Hippocampal formation (tissue), 2 donors: ENCODE measurements around the gene ST3GAL6.

ENCODE experiments used
- DNase-seq, 2 donors: peaks; one replicate each; lab custom pipeline; 2025; lab: John Stamatoyannopoulos, UW

ST3GAL6 gene

DNA sequence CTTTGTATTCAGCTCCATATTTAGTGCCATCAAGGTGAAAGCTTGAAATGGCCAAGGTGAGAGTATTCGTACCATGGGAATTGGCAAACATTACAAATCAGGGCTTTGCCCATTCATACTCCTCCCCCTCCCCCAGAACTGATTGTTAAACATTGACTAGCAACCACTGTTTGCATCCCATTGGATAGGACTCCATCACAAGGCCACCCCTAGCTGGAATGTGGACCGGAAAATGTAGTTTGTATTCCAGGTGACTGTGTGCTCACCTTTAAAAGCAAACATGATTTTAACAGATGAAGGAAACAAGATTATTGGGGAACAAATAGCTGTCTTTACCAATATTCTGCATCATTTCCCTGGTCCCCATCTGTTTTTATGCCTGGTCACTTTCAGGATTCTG lies 14.1 kb downstream of the ST3GAL6 start:
- no peak for DNase-seq

DNA sequence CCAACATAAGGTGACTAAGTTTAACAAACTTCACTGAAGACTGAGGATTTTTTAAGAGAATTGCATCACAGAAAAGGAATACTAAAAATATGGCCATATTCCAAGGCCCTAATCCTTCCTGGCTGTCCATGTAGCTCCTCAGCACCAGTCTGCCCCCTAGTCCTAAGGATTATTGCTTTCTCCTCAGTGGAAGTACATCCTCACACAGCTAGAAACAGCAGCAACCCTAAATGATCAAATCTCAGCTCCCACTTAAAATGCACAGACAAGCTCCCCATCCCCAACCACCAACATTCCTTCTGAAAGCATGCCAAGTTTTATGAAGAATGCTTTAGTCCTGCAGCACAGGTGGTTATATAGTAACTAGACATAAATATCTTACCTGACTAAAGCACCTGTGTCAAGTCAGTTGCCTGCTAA lies 14.7 kb downstream of the ST3GAL6 start:
- no peak for DNase-seq

DNA sequence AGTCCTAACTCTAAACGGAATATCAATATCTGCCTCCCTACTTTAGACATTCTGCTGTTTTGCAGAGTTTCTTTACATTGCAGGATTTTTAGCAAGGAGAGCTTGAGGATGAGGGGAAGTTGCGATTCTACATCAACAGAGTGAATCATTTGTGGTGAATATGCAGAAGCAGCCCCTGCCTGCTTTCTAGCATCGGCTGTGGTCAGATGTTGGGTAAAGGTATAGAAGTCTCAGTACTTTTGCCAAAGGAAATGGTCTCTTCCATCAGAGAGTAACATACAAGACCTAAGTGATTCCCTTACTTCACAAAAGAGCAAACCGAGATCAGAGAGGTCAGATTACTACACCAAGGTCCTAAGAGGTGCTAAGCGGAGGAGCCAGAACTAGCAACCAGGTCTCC lies 15.2 kb downstream of the ST3GAL6 start:
- no peak for DNase-seq

DNA sequence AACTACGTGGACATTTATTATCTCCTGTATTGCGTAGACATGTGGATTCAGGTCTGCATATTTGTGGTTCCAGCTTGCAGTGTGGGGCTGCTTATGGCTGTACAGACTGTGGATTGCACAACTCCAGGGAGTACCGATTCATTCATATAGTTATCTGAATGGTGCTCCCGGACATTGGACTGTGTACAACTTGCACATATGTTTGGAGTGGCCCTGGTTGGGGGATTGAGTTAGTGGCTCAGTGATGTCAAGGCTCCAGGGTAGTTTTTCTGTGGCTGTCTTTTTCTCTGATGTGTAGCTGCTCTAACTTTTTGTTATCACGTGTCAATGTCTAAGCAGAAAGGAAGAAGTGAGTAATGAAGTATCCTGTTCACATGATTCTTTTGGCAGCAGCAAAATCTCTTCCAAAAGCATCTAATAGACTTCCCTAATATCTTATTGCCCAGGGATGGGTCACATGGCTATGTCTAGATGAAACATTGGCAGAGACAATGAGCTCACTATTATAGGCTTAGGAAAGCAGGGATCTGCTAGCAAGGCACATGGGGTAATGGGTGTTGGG lies 15.8 kb downstream of the ST3GAL6 start:
- no peak for DNase-seq

DNA sequence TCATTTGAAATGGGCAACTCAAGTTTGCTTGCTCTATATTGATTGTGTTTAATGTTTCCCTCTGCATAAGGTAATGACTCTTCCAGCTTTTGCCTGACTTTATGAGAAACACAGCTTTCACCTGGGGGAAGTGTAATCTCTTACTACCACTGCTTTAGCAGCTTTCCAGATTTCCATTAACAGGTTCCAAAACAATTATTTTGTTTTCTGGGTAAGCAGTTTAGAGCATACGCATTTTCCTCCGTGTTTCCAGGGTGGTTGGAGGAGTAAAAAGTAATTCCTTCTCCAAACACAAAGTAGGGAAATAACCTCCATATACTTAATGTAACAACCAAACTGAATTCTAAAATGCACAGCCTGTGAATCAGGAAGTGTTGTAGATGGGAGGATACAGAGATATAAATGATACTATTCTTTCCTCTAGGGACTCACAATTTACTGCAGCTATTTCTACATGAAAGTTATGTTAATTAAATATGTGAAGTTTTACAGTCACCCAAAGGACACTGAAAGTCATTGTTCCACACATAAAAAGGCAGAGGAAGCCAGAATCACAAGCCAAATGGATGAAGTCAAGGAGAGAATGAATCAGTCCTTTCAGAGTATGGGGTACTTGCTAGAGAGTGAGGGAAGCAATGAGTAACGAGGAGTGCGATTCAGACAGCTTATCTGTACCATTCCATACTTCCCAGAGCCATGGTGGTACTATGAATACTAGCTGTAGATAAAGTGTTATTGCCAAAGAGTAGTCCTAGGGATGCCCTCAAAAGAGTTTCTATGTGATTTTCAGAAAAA lies 16.6 kb downstream of the ST3GAL6 start:
- DNase-seq, result peak in 1 of 2 donors; percentile 88

DNA sequence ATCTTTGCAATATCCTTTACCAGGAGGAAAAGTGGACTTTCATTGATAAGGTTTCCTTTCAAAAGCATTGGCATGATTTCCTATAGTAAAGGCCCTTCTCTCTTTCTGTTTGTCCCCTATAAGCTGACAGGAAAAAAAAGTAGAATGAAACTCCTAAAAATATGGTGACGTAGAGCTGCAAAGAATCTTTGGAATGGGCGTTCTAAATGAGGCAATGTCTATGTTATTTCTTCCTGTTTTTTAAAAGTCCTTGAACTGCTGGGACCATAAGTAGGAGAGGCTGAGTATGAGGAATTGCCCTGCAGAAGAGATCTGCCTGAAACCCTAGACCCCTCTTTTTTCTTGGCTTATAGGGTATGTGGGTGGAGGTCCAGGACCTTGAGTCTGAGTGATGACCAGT lies 17.2 kb downstream of the ST3GAL6 start:
- DNase-seq, result no peak

DNA sequence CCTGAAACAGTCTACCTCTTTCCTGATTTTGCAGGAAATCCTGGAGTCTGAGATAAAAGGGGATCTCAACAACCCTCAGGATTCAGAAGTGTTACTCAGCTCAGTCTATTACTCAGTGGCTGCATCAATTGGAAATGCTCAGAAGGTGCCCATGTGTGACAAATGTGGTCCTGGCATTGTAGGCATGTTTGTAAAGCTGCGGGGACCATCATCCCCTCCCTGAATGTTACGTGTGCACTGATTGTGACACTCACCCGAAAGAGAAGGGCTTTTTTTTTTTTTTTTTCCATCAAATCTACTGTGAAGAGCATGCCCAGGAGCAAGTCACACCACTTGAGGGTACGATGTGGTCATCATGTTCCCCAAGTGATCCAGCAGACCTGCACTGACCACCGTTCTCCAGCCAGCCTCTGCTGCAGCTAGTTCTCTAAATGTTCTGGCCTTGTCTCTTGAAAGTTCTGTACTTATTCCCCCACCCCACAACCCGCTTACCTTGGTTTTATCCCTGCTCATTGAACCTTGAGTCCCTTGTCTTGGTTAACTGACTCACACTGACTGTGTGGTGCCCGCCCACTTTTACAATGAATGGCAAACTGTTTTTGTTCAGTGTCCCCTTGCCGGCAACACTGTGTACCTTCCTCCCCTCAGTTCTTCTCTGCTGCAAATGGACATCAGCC lies 19.8 kb downstream of the ST3GAL6 start:
- DNase-seq, result no peak

DNA sequence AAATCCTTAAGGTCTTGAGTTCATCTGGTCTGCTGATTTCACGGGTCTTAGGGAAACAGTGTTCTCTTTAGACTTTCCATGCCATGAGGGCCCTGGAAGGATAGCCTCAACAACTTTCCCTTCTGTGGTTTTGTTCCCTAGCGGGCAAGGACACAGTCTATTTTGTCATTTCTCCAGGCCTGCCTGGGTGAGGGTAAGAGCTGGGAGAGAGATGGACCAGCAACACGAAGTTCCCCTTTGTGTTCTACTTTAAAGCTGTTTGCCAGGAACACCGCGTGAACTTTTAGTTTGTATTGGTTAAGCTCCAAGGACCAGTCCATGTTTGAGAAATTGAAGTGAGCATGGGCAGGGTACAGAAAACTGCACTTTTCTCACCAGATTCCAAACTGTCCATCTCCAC lies 20.9 kb downstream of the ST3GAL6 start:
- DNase-seq, result no peak

DNA sequence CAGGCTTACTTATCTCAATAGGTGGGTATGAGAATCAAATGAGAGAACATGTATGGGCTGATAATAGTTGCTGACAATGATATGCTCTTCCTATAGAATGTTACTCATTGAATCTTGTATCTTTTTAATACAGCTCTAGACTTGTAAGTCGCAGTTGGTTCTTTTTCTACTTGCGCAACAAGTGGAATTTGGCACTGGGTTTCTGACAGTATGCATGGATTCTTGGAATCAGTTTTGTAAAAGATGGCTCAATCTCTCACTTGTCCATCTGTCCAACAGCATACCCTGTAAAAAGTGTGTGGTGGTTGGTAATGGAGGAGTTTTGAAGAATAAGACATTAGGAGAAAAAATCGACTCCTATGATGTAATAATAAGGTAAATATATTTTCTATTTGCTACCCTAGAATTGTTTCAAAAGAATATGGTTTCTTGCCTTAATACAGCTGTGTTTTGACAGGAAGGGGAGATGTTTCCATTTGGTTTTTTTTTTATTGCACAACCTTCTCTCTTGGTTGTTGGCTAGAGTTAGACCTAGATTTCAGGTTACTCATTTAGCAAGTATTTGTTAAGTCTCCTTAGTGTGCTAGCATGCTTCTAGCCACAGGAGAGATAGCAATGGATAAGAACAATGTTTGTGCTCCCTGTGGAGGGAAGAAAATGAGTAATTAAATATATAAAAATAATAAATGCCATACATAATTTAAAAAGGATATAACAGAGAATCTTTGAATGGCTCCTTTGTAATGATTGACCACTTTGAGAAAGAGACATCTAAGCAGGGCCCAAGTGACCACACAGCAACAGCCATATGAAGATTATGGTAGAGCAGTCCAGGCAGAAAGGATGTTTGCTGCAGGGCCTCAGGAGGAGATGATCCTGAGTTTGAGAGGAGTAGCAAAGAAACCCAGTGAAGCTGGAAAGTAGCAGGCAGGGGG lies 21.8 kb downstream of the ST3GAL6 start:
- no peak for DNase-seq

DNA sequence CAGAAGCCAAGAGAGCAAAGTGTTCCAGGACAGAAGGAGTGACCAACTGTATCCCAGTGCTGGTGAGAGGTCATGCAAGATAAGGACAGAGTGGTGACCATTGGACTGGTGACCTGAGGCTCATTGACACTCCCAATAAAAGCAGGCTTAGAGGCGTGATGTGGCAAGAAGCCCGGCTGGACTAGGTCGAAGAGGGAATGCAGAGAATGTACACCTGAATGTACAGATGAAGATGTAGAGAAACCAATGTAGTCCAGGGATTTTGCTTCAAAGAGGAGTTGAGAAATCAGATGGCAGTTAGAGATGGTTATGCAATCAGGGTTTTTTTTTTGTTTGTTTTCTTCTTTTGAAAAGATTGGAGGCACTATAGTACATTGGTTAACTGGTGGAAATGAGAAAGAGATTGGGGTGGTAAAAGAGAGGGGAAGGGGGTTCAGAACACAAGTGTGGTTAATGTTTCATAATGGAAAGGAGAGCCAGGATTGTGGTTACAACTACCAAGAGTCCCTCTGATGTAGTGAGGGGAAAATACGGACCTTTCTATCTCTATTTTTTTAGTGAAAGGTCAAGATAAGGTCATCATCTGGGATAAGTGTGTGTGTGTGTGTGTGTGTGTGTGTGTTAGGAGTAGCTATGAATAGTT lies 23.3 kb downstream of the ST3GAL6 start:
- DNase-seq, result no peak

DNA sequence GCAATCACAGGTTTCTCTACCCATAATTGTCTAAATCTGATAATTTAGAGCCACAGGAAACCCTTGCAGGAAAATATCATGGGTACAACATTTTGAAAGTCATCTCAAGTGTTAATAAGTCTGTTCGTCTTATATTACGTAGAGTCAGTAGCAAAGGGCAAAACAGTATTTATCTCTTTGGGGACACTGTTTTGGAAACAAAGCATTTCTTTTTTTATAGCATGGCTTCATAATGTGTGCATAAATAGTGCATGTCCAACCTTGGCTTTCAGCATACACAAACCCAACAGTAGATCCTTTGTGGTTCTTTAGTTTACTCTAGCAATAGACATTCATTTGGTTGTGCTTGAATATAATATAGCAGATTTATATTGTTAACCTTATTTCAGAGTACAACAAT lies 24.0 kb downstream of the ST3GAL6 start:
- DNase-seq, result no peak

DNA sequence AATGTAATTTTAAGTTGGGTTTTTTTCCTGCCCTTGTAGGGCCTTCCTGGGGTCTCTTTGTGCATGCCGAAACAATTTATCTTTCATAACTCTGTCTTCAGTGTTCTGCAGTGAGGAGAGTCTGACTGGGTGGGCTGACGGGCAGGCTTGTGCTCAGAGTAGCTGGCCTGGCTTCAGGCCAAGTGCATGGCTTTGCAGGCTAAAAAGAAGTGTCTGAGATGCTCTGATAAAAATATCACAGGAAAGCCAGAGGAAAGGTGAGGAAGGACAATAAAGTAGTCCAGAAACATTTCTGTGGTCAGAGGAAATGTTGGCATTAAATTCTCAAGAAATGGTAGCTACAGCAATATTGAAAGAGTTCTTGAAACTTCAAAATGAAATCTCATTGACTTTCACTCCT lies 25.5 kb downstream of the ST3GAL6 start:
- DNase-seq, result no peak

DNA sequence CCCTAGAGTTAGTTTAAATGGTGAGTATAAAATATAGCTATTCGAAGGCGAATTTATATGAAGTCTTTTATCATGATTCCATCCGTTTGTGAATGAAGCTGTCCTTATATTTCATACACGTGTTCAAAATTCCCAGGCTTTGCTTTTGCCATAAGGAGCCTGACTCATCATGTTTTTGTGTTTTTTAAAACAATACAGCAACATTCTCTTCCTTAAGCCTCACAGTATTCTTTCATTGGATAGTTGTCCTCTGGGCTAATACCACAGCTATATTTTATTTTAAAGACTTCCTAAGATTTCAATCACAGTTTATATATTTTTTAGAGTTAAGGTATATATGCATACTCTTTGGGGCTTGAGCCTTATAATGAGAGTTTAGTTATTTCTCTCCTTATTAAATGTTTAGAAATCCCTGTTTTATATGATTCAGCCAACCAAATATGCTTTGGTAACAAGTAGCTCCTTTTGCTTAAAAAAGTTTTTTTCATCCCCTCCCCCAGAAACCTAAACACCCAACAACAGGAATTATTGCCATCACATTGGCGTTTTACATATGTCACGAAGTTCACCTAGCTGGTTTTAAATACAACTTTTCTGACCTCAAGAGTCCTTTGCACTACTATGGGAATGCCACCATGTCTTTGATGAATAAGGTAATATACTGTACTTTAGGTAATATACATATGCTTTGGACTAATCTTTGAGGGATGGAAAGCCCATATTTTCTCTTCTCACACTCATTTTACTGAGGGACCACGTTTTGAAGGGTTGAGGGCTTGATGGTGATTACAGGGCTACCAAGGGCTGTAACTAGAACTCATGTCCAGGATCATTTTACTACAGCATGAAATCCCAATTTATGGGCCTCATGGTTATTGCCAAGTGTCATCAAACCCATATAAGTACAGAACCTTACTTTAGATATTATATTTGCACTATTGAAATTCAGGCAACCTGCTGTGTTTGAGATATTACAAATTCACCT lies 28.5 kb downstream of the ST3GAL6 start:
- no peak for DNase-seq

DNA sequence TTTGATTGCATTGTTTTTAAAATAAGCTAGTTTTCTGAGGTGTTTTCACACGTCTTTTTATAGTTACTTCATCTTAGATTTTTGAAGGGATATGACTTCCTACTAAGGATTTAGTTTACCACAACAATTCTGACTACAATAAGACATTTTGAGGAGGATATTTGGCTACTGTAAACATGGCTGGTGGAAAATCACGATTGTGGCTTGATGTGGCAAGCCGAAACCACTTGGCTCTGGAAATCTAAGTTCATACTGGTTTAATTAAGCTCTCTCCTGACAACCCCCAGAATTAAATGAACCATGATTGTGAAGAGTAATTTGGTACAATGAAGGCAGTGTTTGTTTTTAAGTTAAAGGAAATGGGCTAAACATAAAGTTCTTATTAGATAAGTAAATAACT lies 30.8 kb downstream of the ST3GAL6 start:
- no peak for DNase-seq

DNA sequence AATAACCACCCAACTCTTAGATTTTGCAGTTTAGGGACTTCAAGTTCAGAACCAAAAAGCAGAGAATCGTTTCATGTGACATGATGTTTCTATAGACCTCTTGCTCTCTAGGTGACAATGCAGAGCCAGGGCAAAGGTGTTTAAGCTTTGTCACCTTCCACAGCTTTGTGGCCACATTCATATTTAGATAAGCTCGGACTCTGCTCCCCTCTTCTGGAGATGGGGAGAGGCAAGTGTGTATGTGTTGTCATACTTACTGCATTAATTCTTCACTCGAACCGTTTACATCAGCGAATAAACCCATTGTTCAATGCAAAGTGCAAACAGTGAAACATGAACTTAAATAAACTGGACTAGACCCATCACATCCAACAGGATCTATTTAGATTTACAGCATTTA lies 33.2 kb downstream of the ST3GAL6 start:
- no peak for DNase-seq

DNA sequence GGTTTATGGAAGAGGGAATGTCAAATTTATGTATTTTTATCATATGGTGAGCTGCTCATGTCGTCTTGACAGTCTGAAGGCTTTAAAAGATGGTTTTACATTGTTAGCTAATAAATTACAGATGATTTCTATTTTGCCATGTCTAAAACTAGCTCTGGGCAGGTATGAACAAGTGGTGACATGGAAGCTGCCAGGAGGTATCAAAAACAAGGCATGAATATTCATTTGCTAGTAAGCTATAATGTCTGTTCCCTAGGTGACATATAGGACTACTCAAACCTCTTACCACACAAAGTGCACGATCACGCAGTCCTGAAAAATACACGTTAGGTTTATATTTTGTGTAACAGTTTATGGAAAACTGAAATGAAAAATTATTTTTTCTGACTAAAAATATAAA lies 34.8 kb downstream of the ST3GAL6 start:
- DNase-seq, result no peak

DNA sequence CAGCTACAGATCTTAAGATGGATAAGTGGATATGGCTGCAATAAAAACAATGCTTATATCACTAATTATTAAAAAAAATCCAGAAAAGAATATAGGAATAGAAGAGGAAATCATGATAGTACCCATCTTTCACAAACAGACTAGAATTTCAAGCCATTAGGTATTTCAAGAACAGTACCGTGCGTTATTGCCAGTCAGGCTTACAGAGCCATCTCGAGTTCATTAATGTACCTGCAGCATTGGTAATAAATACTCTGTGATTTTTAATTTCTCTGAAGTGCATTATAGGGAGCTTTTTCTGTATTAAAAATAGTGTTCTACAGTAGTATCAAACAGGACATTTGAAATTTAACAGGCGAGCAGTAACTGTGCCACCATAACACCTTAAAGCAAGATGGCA lies 35.7 kb downstream of the ST3GAL6 start:
- DNase-seq, result no peak

DNA sequence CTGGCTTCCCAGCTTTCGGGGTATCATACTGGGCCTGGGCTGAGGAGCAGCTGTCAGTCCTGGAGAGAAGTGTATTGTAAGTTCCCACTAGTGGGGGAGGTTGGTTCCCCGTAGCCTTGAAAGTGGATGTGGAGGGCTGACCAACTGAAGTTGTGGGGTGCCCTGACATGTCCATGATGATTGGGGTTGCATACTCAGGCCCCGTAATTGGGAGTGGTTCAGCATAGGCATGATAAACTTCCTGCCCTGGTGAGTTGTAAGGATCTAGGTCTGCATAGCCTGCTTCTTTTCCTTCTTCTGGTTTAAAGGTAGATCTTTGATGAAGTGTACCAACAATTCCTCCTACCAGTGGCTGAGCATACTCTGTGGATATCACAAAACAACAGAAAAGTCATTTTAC lies 36.3 kb downstream of the ST3GAL6 start:
- no peak for DNase-seq

DNA sequence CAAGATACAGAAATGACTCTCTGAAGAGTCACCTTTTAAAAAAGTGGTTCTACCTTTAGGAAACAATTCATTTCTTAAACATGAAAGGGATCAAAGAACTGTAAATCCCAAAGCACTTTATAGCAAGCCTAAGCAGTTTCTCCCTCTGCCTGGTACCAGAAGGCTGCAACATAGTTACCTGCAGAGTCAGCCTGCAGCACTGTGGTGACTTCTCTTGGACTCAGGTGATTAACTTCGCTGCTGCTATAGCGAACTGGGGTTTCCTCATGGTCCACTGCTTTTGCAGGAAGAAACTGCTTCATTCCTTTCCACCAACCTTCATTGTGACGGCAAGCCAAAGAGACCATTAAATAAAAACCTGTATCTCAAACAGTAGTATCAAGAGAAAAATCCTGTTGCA lies 37.3 kb downstream of the ST3GAL6 start:
- DNase-seq, result no peak

DNA sequence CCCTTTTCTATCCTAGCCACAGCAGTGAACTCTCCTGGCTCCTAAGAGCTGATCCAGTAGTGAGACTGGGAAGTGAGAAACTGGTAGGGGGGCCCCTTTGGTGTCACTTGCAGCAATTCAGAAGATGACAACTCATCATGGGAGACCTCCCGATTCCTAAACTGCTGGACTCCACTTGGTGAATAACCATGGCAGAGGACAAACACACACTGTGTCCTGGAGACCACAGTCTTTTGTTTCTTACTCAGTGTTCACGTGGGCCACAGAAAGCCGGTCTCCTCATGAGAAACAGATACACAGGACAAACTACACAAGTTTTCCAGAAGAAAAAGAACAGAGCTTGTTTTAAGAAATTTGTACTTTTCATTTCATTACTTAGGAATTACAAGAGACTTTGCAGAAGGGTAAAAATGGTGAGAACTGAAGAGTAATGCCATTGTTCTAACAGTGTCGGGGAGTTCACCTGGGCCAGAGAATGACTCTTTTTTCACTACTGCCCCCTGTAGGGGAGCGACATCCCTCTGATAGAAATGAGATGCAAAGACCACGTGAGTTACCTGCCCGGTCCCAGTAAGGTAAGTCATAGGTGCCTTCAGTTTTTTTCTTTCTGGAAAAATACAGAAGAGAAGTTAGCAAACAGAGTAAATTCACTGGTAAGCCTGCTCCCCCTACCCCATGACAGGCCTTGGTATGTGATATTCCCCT lies 38.1 kb downstream of the ST3GAL6 start:
- no peak for DNase-seq
